Left colon (tissue), 2 donors: Measurements from ENCODE around the gene CC2D1B. TPM values are rescaled to one million over a fixed set of nuclear protein-coding genes. Genes with fewer than 3 reads are reported as not detected.
"Not testable (repeated sequence)": the region's sequence is repeated elsewhere in the genome, so short reads cannot be mapped to it uniquely, and the experiment has no call there.

Experiments used
- ATAC-seq: fragments of 200-7000 bp; cut with Tn5 transposase; one replicate; pipeline ENCODE4 v1.9.1; 2020; ENCODE audit warnings: mild to moderate bottlenecking, moderate library complexity
- DNase-seq, 2 donors: peaks; one replicate each; pipeline ENCODE4 v3.0.0-alpha.2; 2020
- intact Hi-C, 2 donors: fragments of 100-400 bp; cut with DNase I in 1 of 2; cut with micrococcal nuclease in 1 of 2; formaldehyde crosslinking; loops; one replicate each; pipeline versions ENCODE4 v1.11.2 to v1.14.0; 2022; cut with DNase I, micrococcal nuclease
- long read RNA-seq: library from polyadenylated mRNA; unstranded; transcript quantifications from one replicate; pipeline ENCODE4 v2.0.0, GENCODE V29; 2021
- total RNA-seq, 2 donors: library from RNA; stranded (reverse); fragmentation: NEBNext Ultra II Directional; extraction: Animal tissue kit (Norgen Biotek cat#: 25700); gene quantifications; one replicate each; pipeline ENCODE4 v1.2.1, GENCODE V29; 2021
- donor health status: DM: no; HTN: no; CAD: no.
- donor health status: DM: yes; HTN: yes; CAD: no.

Gene CC2D1B, protein sequence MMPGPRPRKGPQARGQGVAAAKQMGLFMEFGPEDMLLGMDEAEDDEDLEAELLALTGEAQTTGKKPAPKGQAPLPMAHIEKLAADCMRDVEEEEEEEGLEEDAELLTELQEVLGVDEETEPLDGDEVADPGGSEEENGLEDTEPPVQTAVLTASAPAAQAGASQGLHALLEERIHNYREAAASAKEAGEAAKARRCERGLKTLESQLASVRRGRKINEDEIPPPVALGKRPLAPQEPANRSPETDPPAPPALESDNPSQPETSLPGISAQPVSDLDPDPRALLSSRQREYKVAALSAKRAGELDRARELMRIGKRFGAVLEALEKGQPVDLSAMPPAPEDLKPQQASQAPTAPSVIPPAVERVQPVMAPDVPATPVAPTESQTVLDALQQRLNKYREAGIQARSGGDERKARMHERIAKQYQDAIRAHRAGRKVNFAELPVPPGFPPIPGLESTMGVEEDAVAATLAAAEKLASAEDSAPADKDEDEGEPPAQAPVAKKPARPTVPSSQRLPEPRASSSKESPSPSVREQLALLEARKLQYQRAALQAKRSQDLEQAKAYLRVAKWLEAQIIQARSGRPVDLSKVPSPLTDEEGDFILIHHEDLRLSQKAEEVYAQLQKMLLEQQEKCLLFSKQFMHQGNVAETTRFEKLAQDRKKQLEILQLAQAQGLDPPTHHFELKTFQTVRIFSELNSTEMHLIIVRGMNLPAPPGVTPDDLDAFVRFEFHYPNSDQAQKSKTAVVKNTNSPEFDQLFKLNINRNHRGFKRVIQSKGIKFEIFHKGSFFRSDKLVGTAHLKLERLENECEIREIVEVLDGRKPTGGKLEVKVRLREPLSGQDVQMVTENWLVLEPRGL
- 10 to 100 TPM; 32.8 to 35.3 TPM for total RNA-seq
- long read RNA-seq, partial matches to known transcripts: 23 of 37 reads
- long read RNA-seq, other reads (novel, unspliced or antisense): 11 of 37 reads

DNA sequence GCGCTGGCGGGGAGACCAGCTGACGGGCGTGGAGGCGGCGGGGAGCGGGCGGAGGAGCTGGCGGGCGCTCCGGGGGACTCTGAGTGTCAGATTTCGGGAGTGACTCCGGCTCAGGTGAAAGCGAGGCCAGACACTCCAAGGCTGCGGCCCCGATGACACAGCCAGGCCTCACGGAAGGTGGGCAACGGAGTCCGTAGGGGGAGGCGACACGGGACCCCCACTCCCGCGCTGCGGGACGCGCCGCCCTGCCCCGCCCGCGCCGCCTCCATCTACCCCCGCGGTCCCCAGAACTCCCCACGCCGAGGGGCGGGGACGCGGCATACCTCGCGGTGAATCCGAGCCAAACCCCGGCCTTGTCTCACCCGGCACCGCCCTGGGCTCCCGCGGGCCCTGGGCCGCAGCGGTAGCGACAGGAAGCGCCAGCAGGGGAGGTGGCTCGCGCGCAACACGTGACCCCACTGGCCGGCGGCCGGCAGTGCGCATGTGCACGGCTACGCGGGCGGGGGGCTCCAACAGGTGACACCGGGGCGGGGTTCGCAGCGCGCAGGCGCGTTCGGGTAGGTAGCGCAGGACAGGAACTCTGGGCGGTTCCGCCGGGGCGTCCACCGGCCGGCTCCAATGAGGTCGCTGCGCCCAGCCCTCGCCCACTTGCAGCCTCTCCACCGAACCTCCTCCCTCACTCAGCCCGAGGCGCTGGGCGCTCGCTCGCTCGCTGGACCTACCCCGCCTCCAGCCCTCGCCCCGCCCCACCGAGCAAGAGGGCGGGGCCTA is at the start of gene CC2D1B:
TSS of gene CC2D1B (minus strand) at position 460 of the 771 bp plus-strand sequence. CDS start 1,585 bp downstream, outside the sequence.
- intact Hi-C loops: no loop called here
- ATAC-seq (peak; percentile 88), DNase-seq (peak; percentile 98 to 99)

DNA sequence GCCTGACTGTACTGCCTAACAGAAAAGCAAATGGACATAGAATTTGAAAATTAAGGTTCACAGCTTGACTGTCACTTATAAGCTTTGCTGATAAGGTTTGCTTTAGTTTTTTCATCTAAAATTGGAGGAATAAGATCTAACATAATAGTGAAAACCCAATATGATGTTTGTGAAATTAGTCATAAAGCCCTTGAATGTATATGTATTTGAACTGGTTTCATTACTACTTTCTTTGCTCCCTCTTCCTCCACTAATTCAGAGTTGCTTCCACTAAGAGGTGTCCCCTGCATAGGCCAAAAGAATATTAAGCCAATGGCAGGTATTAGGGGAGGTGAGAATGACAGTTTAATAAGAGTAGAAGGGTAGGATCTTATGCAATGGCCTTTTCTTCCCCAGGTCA is 48.9 kb upstream of the CC2D1B start:
- no peak for ATAC-seq
- intact Hi-C loops: no loop called here

DNA sequence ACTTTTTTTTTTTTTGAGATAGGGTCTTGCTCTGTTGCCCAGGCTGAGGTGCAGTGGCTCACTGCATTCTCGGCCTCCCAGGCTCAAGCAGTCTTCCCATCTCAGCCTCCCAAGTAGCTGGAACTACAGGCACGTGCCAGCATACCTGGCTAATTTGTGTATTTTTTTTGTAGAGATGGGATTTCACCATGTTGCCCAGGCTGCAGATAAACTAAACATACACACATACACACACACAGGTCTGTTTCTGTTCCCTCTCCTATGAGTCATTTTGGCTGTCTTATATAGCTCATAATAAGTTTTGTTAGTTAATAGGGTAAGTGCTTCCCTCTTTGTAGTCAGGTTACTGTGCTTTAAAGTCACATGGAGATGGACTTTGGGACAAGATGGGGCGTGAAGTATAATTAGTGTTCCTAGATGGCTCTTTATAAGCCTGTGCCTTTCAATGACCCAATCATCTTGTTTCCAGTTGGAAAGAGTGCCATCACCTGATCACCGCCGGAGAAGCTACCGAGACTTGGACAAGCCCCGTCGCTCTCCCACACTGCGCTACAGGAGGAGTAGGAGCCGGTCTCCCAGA is 47.5 kb upstream of the CC2D1B start:
- peak; percentile 69 to 75 for DNase-seq
- ATAC-seq: peak; percentile 95
- intact Hi-C loops: no loop called here

More for the DNA sequence above, 48.9 kb upstream of the CC2D1B start:
- DNase-seq: no peak

DNA sequence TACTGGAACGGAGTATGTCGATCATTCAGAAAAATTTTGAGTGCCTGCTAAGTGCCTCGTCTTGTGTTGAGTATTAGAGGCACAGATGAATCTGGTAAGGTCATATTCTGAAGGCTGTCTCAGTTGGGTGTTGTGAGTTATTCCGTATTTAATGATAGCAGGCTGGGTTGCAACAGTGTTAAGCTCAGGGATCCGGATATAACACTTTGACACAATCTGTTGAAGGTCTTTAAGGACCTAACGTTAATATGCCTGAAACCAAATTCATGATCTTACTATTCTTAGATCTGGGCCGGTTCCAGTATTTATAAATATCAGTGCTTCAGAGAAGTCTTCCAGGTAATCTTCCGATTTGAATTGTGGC is 39.0 kb upstream of the CC2D1B start:
- peak; percentile 0 for ATAC-seq
- DNase-seq: no peak
- intact Hi-C loops: no loop called here

DNA sequence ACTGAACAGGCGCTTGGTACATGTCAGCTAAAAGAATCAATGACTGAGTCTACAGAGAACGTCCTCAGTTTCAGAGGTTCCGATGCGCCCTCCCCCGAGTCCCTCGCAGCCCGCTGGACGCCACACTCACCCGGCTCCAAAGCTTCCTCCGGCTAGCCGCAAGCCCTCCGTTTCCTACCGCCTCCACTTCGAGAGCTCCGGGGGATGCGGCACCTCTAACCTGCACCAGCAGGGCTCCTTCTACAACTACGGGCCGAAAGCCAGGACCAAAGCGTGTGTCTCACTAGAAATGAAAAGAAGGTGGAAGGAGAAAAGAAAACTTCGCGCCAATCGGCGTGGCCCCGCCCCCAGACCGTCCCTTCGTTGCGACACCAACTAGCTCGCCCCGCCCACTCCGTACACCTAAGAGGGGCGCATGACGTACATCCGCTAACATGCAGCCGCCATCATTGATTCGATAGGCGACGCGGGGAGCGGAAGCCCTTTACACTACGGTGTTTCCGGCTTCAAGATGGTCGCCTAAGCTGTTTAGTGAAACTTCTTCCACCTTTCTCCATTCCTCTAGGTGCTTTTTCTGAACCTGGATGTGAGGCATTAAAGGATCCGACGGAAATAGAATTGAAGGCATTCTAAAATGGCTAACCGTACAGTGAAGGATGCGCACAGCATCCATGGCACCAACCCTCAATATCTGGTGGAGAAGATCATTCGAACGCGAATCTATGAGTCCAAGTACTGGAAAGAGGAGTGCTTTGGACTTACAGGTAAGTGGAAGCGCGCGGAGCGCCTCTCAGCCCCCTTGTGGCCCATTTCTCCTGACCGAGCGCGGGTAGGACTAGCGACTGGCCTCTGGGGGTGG is 38.3 kb upstream of the CC2D1B start, which contains the start of the genes ORC1 and PRPF38A:
TSS of gene ORC1 (minus strand) at position 308 of the 859 bp plus-strand sequence. CDS start 2,200 bp downstream, outside the sequence.
TSS of gene PRPF38A (plus strand) at position 487 of the 859 bp plus-strand sequence. CDS start at position 635, 148 bp downstream.
- ATAC-seq: peak; percentile 93
- intact Hi-C loops: no loop called here

DNA sequence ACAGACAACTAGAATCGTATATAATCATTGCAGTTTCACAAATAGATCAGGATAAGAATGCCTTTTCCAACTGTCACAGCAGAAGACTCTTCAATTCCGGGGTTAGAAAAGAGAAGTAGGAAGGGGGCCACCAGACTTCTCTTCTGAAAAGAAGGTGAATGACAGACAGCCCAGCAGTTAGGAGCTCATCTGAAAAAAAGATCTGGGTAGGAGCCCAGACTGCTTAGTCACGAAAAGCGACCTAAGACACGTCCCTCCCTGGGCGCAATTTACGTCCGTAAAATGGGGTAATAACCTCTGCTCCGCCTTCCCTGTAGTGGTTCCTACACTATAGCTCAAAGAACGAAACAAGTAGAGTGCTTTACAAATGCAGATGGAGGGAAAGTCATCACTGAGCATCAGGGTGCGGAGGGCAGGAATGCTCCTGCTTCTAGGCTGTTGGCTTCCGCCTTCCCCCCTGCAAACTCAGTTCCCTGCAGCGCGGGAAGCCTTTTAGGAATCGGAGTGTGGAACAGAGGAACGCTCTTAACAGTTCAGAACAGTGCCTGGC is 37.6 kb upstream of the CC2D1B start:
- peak; percentile 65 for ATAC-seq
- peak in 1 of 2 donors; percentile 56 for DNase-seq
- intact Hi-C loops: no loop called here

More for the DNA sequence above, 38.3 kb upstream of the CC2D1B start, which contains the start of the genes ORC1 and PRPF38A:
- DNase-seq: peak; percentile 98 to 100

DNA sequence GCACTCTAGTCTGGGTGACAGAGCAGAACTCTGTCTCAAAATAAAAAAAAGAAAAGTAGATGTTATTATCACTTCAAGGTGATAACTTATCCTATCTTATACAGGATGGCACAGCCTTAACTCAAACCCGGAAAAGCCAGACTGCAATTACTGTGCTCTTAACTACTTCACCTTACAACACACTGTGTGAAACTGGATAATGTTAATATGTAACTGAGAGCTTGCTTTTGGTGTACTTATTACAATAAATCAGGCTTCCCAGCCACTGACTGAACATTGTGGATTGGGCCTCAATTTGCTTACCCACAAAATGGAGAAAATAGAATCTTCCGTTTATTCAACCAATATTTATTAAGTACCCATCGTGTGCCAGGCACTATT is 36.8 kb upstream of the CC2D1B start:
- peak; percentile 67 for ATAC-seq
- no peak for DNase-seq
- intact Hi-C loops: no loop called here

DNA sequence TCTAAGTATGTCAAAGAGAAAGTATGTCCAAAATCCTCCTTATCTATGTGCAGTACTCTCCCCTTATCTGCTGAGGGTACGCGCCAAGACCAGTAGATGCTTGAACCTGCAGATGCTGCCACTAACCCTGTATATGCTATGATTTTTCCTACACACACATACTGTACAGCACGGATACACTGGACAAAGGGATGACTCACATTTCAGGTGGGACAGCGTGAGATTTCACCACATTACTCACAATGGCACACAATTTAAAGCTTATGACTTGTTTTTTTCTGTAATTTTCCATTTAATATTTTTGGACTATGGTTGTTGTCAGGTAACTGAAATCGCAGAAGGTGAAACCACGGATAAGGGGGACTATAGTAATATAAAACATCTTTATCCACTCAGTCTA is 34.1 kb upstream of the CC2D1B start:
- no peak for ATAC-seq
- intact Hi-C loops: no loop called here
- DNase-seq: no peak

DNA sequence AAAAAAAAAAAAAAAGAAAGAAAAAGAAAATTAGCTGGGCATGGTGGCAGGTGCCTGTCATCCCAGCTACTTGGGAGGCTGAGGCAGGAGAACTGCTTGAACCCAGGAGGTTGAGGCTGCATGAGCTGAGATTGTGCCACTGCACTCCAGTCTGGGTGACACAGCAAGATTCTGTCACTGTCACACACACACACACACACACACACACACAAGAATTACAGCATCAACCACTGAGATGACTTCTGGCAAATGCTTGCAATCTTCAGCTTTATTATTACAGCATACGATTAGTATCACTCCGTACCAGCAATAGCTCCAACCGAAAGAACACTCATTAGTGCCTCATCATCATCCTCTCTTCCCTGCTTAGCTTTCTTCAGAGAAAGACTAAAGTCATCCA is 33.6 kb upstream of the CC2D1B start:
- ATAC-seq (no peak), DNase-seq (no peak)
- intact Hi-C loops: no loop called here

DNA sequence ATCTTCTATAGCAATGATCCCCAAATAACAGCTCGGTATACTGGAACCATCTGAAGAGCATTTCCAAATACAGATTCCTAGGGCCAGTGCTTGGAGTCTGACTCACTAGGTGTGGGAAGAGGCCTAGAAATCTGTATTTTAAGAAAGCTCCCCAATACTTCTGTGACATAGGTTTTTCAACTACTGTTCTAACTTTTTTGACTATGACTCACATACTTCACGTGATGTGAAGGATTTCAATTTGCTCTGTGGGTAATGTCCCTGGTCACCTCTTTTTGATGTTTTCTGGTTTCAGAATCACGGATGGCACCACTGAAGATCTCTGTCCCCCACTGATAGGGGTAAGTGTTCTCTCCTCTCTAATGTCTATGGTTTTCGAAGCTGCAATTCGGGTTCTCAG is 27.2 kb upstream of the CC2D1B start:
- DNase-seq (no peak), ATAC-seq (no peak)
- intact Hi-C loops: no loop called here

DNA sequence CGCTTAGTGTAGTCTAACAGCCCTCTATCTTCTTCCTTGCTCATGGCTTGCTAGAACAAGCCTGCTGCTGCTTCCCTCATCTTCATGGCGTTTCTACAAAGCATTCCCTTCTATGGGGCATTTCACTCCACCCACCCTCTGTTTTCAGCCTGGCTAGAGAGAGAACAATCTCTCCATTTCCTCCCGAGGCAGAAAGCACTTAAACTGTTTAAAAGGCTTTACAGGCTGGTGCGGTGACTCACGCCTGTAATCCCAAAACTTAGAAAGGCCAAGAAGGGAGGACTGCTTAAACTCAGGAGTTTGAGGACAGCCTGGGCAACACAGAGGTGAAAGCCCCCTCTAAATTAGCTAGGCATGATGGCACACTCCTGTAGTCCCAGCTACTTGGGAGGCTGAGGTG is 20.5 kb upstream of the CC2D1B start:
- ATAC-seq (no peak), DNase-seq (no peak)
- intact Hi-C loops: no loop called here

DNA sequence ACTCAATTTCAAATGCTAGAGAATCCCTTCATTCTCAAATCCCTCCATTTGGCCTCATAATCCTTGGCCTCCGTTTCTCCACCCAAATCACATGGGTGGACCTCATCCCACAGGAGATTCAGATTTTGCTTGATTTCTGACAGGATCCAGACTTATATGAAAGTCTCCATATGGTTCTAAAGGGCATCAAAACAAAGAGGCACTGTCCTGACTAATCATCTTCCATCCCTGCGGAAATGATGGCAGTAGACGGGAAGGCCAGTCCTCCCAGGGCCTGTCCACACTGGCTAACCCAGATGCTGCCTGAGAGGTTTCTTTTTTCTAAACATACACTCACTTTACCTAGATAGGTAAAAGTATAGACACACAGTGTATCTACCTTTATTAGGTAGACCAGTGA is 19.4 kb upstream of the CC2D1B start:
- DNase-seq: no peak
- intact Hi-C loops: no loop called here

DNA sequence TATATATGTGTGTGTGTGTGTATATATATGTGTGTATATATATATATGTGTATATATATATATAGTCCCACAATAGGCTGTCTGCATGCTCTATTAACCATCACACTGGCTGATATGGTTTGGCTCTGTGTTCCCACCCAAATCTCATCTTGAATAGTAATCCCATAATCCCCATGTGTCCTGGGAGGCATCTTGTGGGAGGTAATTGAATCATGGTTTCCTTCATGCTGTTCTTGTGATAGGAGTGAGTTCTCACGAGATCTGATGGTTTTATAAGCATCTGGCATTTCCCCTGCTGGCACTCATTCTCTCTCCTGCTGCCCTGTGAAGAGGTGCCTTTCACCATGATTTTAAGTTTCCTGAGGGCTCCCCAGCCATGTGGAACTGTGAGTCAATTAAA is 3.8 kb upstream of the CC2D1B start:
- ATAC-seq, intact Hi-C loops, DNase-seq: not testable (repeated sequence)

More for the DNA sequence above, 19.4 kb upstream of the CC2D1B start:
- no peak for ATAC-seq

DNA sequence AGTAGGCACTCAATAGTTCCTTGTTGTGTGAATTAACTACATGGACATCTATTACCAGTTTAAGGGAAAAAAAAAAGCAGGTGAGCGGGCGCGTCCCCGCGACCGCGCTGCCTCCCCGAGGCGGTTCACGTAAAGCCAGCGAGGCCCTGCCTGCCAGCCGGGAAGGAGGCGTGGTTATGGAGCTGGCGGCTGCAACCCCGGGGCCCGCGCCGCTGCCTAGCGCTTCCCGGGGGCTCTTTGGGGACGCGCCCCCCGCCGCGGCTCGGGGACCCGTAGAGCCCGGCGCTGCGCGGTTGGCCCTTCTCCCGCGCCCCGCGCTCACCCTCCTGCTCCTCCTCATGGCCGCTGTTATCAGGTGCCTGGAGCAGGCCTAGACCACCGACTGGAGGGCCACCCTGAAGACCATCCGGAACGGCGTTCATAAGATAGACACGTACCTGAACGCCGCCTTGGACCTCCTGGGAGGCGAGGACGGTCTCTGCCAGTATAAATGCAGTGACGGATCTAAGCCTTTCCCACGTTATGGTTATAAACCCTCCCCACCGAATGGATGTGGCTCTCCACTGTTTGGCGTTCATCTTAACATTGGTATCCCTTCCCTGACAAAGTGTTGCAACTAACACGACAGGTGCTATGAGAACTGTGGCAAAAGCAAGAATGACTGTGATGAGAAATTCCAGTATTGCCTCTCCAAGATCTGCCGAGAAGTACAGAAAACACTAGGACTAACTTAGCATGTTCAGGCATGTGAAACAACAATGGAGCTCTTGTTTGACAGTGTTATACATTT is 2.6 kb upstream of the CC2D1B start:
- peak; percentile 66 to 77 for DNase-seq
- intact Hi-C loops: no loop called here
- peak; percentile 38 for ATAC-seq

DNA sequence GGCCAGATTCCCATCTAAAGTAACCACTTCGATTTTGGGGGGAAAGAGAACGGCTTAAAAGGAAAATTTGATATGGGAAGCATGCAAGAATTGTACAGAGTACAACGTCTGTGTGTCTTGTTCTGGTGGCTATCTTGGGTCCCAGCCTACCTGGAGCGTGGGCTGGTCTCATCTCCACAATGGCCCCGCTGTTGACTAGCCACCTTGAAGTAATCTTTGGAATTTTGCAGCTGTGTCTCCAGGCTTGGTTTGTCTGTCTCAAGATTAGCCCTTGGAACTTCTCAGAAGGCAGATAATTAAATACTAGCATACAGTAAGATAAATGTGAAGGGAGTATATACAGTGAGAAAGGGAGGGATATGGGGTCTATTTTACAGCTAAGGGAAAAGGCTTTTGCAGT is 1.3 kb upstream of the CC2D1B start:
- intact Hi-C loops: no loop called here
- DNase-seq (no peak), ATAC-seq (no peak)

DNA sequence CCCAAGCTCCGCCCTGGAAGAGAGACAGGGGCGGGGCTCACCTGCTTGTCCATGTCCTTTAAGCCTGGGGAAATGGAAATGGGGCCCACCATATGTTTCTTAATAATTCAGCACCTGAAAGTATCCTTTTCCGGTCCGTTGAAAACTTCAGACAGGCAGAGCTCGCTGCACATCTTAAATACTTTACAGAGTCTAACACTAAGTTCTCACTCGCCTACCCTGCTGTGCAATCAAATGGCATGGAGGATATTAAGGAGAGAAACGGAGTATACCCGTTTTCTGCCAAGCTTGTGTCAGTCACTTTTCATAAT is 467 bp upstream of the CC2D1B start:
- no peak for ATAC-seq
- no peak for DNase-seq
- intact Hi-C loops: no loop called here
